Stimulated activated CD4-positive, alpha-beta T cell treated with anti-CD3 and anti-CD28 coated beads, Interleukin-2, amount 100 ng/mL, for 48 hours (primary cell): ENCODE data around the gene MSRB1.
A peak's percentile ranks its signal among the peaks of the same experiment; 100 is the strongest.
"Not testable (repeated sequence)": the region's sequence is repeated elsewhere in the genome, so short reads cannot be mapped to it uniquely, and the experiment has no call there.

Experiments
- DNase-seq, 2 donors: peaks; one replicate each; pipeline ENCODE4 v3.0.0-alpha.2; 2020

Gene MSRB1

GRCh38 chr16:1938316-1938715 lies 4.7 kb downstream of the MSRB1 start:
- no peak for DNase-seq

- DNase-seq, result no peak
These were observed 6.0 kb downstream of the MSRB1 start for GRCh38 chr16:1936945-1937479.

- no peak for DNase-seq
These were observed 9.8 kb downstream of the MSRB1 start for GRCh38 chr16:1933097-1933661.

- no peak for DNase-seq
These were observed 10.7 kb downstream of the MSRB1 start for GRCh38 chr16:1932050-1933028.

- no peak for DNase-seq
These were observed 12.7 kb downstream of the MSRB1 start for GRCh38 chr16:1930338-1930720.

GRCh38 chr16:1929578-1930337 lies 13.2 kb downstream of the MSRB1 start:
- DNase-seq, result peak; percentile 97 to 99

- peak in 1 of 2 donors; percentile 4 for DNase-seq
These were observed 13.9 kb downstream of the MSRB1 start for GRCh38 chr16:1929105-1929504.

GRCh38 chr16:1926271-1926670 lies 16.7 kb downstream of the MSRB1 start:
- DNase-seq, result no peak

GRCh38 chr16:1924095-1924494 lies 18.9 kb downstream of the MSRB1 start:
- no peak for DNase-seq

GRCh38 chr16:1923299-1924034 lies 19.5 kb downstream of the MSRB1 start:
- peak in 1 of 2 donors; percentile 12 for DNase-seq

- DNase-seq, result no peak
These were observed 20.6 kb downstream of the MSRB1 start for GRCh38 chr16:1922357-1922756.

GRCh38 chr16:1920727-1921171 lies 22.2 kb downstream of the MSRB1 start:
- DNase-seq, result peak in 1 of 2 donors; percentile 24

GRCh38 chr16:1920122-1920521 lies 22.9 kb downstream of the MSRB1 start:
- DNase-seq, result not testable (repeated sequence)

GRCh38 chr16:1919327-1919998 lies 23.5 kb downstream of the MSRB1 start:
- DNase-seq, result no peak

- no peak for DNase-seq
These were observed 24.4 kb downstream of the MSRB1 start, which contains the start of gene HS3ST6 for GRCh38 chr16:1918351-1919326. Gene HS3ST6 (minus strand): TSS chr16:1918415. CDS start chr16:1918323, 92 bp downstream.

- no peak for DNase-seq
These were observed 25.2 kb downstream of the MSRB1 start for GRCh38 chr16:1917665-1918350.

GRCh38 chr16:1917056-1917664 lies 25.8 kb downstream of the MSRB1 start:
- no peak for DNase-seq

- no peak for DNase-seq
These were observed 26.4 kb downstream of the MSRB1 start for GRCh38 chr16:1916640-1916990.
